ENCODE measurements around the gene SIT1. TPM values are rescaled to one million over a fixed set of nuclear protein-coding genes. Genes with fewer than 3 reads are reported as not detected.
A peak's percentile ranks its signal among the peaks of the same experiment; 100 is the strongest.

Gene SIT1
- total and polyA plus RNA-seq, 5 donors from 2014 or later = 76.9 to 346 (median 287) TPM

DNA sequence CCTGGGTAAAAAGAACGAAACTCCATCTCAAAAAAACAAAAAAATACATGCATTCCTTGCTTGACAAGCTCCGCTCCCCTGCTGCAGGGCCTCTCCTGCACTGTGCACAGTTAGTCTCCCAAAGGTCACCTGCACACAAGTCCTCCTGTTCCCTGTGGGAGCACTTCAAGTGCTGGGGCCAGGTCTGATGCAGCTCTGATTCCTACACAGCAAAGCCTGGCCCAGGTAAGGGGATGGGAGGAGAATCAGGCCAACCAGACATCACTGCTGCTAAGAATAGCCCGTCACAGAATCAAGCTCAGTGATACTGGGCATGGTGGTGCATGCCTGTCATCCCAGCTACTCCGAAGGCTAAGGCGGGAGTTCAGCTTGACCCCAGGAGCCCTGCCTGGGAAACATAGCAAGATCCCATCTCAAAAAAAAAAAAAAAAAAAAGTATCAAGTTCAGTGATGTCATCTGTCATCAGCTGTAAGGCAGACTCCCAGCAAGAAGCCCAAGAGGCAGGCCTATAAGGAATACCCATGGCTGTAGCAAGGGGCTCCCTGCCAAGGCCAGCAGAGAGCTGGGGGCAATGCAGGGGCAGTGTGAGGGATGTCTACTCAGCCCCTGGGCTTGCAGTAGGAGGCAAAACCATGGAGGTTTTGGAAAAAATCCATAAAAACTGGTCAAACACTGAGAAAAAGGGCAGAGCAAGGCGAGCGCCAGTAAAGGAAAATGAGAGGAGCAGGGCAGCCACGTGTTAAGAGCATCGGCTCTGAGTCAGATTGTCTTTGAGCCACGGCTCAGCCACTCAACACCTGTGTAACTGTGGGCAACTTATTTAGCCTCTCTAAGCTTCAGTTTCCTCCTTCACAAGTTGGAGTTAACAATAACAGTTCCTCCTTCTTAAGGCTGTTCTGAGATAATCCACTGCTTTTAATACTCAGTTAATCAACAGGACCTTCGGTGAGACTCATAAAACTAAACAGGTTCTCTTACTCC lies 35.8 kb upstream of the SIT1 start:
- no peaks in the 10 kb centered on the region for H3K9me3 ChIP-seq (ENCODE audit: control insufficient read depth in 2 of 2, low read length in 2 of 2)
- H3K27me3 Mint-ChIP-seq = no peaks in the 10 kb centered on the region
- H3K4me1 Mint-ChIP-seq = peaks cover 2 to 19% (median 7%) of the 10 kb centered on the region in 4 donors
- H3K27me3 ChIP-seq (ENCODE audit: control insufficient read depth, insufficient read depth, low read length) = no peaks in the 10 kb centered on the region
- H3K4me3 Mint-ChIP-seq = peak overlapping the region in 1 of 4 donors; percentile 15
- H3K27ac ChIP-seq (ENCODE audit: insufficient read depth, low read length, poor library complexity, severe bottlenecking) = no peak overlapping the region
- no peak for ATAC-seq (ENCODE audit: low read depth in 2 of 2)
- DNase-seq = no peak
- H3K4me1 ChIP-seq (ENCODE audit: control insufficient read depth, insufficient read depth, low read length, poor library complexity, severe bottlenecking) = peaks cover 15% of the 10 kb centered on the region
- H3K4me3 ChIP-seq (ENCODE audit: low read depth, low read length) = no peak overlapping the region
- H3K36me3 Mint-ChIP-seq = no peaks in the 10 kb centered on the region
- no peak overlapping the region for H3K27ac Mint-ChIP-seq
- H3K36me3 ChIP-seq (ENCODE audit: control insufficient read depth, insufficient read depth, low read length) = no peaks in the 10 kb centered on the region
- no peaks in the 10 kb centered on the region for H3K9me3 Mint-ChIP-seq

DNA sequence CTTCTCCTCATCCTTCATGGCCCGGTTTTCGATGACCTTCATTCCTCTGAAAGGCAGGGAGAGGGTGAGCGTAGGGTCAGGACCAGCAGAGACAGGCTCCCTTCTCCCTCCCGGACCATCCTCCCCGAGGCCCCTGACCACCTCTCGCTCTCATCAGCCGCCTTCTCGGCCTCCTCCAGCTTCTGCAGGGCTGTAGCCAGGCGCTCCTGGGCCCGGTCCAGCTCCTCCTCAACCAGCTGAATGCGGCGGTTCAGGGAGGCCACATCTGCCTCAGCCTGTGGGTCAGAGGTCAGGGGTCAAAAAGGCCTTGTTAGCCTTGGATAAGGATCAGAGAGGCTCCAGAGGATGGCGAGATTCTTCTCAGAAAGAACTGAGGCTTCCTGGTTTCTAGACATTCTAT lies 34.8 kb upstream of the SIT1 start:
- peaks cover 6% of the 10 kb centered on the region for H3K4me1 ChIP-seq (ENCODE audit: control insufficient read depth, insufficient read depth, low read length, poor library complexity, severe bottlenecking)
- DNase-seq (no peak), ATAC-seq (ENCODE audit: low read depth in 2 of 2) (no peak)
- no peak overlapping the region for H3K27ac Mint-ChIP-seq
- no peaks in the 10 kb centered on the region for H3K36me3 Mint-ChIP-seq
- no peak overlapping the region for H3K27ac ChIP-seq (ENCODE audit: insufficient read depth, low read length, poor library complexity, severe bottlenecking)
- H3K9me3 Mint-ChIP-seq = no peaks in the 10 kb centered on the region
- no peaks in the 10 kb centered on the region for H3K36me3 ChIP-seq (ENCODE audit: control insufficient read depth, insufficient read depth, low read length)
- H3K4me1 Mint-ChIP-seq = peaks cover 0 to 13% (median 6%) of the 10 kb centered on the region in 4 donors
- H3K27me3 ChIP-seq (ENCODE audit: control insufficient read depth, insufficient read depth, low read length) = no peaks in the 10 kb centered on the region
- no peaks in the 10 kb centered on the region for H3K27me3 Mint-ChIP-seq
- H3K9me3 ChIP-seq (ENCODE audit: control insufficient read depth in 2 of 2, low read length in 2 of 2) = no peaks in the 10 kb centered on the region
- no peak overlapping the region for H3K4me3 ChIP-seq (ENCODE audit: low read depth, low read length)
- no peak overlapping the region for H3K4me3 Mint-ChIP-seq

DNA sequence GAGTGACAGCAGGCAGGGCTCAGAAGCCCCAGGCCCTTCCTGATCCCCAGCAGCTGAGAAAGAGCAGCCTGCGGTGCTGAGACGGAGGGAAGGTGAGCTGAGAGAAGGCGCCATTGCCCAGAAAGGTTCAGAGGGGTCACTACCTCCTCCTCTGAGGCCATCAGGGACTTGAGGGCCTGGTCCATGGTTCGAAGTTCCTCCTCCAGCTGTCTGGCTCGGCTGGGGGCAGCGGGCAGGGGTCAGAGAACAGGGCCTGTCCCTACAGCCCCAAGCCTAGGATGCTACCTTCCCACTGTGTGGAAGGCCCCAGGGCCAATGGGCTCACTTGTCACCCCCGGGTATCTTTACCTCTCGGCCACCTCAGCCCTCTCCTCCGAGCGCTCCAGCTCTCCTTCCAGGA lies 34.2 kb upstream of the SIT1 start:
- no peak overlapping the region for H3K4me3 Mint-ChIP-seq
- ATAC-seq (ENCODE audit: low read depth in 2 of 2) (no peak), DNase-seq (no peak)
- peaks cover 2% of the 10 kb centered on the region for H3K4me1 ChIP-seq (ENCODE audit: control insufficient read depth, insufficient read depth, low read length, poor library complexity, severe bottlenecking)
- no peak overlapping the region for H3K4me3 ChIP-seq (ENCODE audit: low read depth, low read length)
- H3K27me3 ChIP-seq (ENCODE audit: control insufficient read depth, insufficient read depth, low read length) = no peaks in the 10 kb centered on the region
- H3K9me3 ChIP-seq (ENCODE audit: control insufficient read depth in 2 of 2, low read length in 2 of 2) = no peaks in the 10 kb centered on the region
- no peaks in the 10 kb centered on the region for H3K9me3 Mint-ChIP-seq
- H3K27me3 Mint-ChIP-seq = no peaks in the 10 kb centered on the region
- H3K27ac ChIP-seq (ENCODE audit: insufficient read depth, low read length, poor library complexity, severe bottlenecking) = no peak overlapping the region
- peaks cover 0 to 13% (median 6%) of the 10 kb centered on the region in 4 donors for H3K4me1 Mint-ChIP-seq
- H3K36me3 ChIP-seq (ENCODE audit: control insufficient read depth, insufficient read depth, low read length) = no peaks in the 10 kb centered on the region
- H3K36me3 Mint-ChIP-seq = no peaks in the 10 kb centered on the region
- H3K27ac Mint-ChIP-seq = no peak overlapping the region

GRCh38 chr9:35683323-35683722 lies 32.6 kb upstream of the SIT1 start:
- no peaks in the 10 kb centered on the region for H3K36me3 ChIP-seq (ENCODE audit: control insufficient read depth, insufficient read depth, low read length)
- no peak overlapping the region for H3K4me3 Mint-ChIP-seq
- peaks cover 0 to 5% (median under 1%) of the 10 kb centered on the region in 4 donors for H3K4me1 Mint-ChIP-seq
- ATAC-seq (ENCODE audit: low read depth in 2 of 2) (no peak), DNase-seq (no peak)
- H3K4me3 ChIP-seq (ENCODE audit: low read depth, low read length) = no peak overlapping the region
- no peaks in the 10 kb centered on the region for H3K4me1 ChIP-seq (ENCODE audit: control insufficient read depth, insufficient read depth, low read length, poor library complexity, severe bottlenecking)
- no peaks in the 10 kb centered on the region for H3K27me3 ChIP-seq (ENCODE audit: control insufficient read depth, insufficient read depth, low read length)
- H3K36me3 Mint-ChIP-seq = no peaks in the 10 kb centered on the region
- no peaks in the 10 kb centered on the region for H3K9me3 ChIP-seq (ENCODE audit: control insufficient read depth in 2 of 2, low read length in 2 of 2)
- no peaks in the 10 kb centered on the region for H3K27me3 Mint-ChIP-seq
- H3K27ac ChIP-seq (ENCODE audit: insufficient read depth, low read length, poor library complexity, severe bottlenecking) = no peak overlapping the region
- no peaks in the 10 kb centered on the region for H3K9me3 Mint-ChIP-seq
- H3K27ac Mint-ChIP-seq = peak overlapping the region in 1 of 3 donors; percentile 25

DNA sequence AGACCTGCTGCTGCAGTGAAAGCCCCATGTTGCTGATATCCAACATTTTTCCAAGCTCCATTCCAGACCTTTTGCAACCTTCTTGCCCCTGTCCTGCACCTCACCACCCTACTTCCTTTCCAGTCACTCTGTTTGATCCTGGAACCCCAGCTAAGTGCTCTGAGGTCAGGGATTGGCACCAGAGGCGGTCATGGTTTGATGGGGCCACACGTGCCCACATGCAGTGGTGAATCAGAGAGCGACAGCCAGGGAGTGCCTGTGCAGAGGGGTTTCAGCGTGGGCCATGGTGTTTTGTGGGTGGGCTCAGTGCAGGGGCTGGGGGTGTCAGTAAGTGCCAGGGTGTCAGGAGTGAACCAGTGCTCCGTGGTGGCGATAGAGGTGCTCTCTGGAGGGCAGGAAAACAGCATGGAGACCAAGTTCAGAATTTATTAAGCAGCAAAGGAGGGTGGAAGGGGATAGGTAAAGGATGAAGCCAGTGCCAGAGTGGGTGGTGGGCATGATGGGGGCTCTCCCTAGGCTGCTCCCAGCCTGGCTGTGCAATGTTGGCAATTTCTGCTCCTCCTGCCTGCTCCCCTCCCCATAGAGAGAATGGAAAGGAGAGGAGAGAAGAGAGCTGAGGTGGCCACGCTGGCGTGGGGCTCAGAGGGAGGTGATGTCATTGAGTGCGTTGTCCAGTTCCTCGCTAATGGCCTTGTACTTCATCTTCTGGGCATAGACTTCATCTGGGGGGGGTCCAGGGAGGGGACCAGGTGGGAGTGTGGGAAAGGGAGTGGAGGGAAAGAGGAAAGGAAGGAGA lies 32.0 kb upstream of the SIT1 start:
- no peaks in the 10 kb centered on the region for H3K4me1 ChIP-seq (ENCODE audit: control insufficient read depth, insufficient read depth, low read length, poor library complexity, severe bottlenecking)
- H3K9me3 ChIP-seq (ENCODE audit: control insufficient read depth in 2 of 2, low read length in 2 of 2) = no peaks in the 10 kb centered on the region
- H3K36me3 Mint-ChIP-seq = no peaks in the 10 kb centered on the region
- ATAC-seq (ENCODE audit: low read depth in 2 of 2) = no peak
- no peak overlapping the region for H3K27ac ChIP-seq (ENCODE audit: insufficient read depth, low read length, poor library complexity, severe bottlenecking)
- H3K27me3 ChIP-seq (ENCODE audit: control insufficient read depth, insufficient read depth, low read length) = no peaks in the 10 kb centered on the region
- H3K4me3 Mint-ChIP-seq = peak overlapping the region in 1 of 4 donors; percentile 70
- DNase-seq = no peak
- peaks cover 0 to 3% (median under 1%) of the 10 kb centered on the region in 4 donors for H3K4me1 Mint-ChIP-seq
- no peak overlapping the region for H3K4me3 ChIP-seq (ENCODE audit: low read depth, low read length)
- H3K36me3 ChIP-seq (ENCODE audit: control insufficient read depth, insufficient read depth, low read length) = no peaks in the 10 kb centered on the region
- no peaks in the 10 kb centered on the region for H3K9me3 Mint-ChIP-seq
- peak overlapping the region in 2 of 3 donors; percentile 25 to 82 for H3K27ac Mint-ChIP-seq
- H3K27me3 Mint-ChIP-seq = no peaks in the 10 kb centered on the region

- H3K36me3 Mint-ChIP-seq = no peaks in the 10 kb centered on the region
- H3K4me1 Mint-ChIP-seq = peaks cover 0 to 2% (median 0%) of the 10 kb centered on the region in 4 donors
- DNase-seq = no peak
- no peaks in the 10 kb centered on the region for H3K9me3 Mint-ChIP-seq
- H3K27ac Mint-ChIP-seq = no peak overlapping the region
- no peak overlapping the region for H3K4me3 ChIP-seq (ENCODE audit: low read depth, low read length)
- no peaks in the 10 kb centered on the region for H3K4me1 ChIP-seq (ENCODE audit: control insufficient read depth, insufficient read depth, low read length, poor library complexity, severe bottlenecking)
- H3K9me3 ChIP-seq (ENCODE audit: control insufficient read depth in 2 of 2, low read length in 2 of 2) = no peaks in the 10 kb centered on the region
- H3K27ac ChIP-seq (ENCODE audit: insufficient read depth, low read length, poor library complexity, severe bottlenecking) = no peak overlapping the region
- H3K27me3 Mint-ChIP-seq = peaks cover 6% of the 10 kb centered on the region
- H3K36me3 ChIP-seq (ENCODE audit: control insufficient read depth, insufficient read depth, low read length) = no peaks in the 10 kb centered on the region
- no peak for ATAC-seq (ENCODE audit: low read depth in 2 of 2)
- no peak overlapping the region for H3K4me3 Mint-ChIP-seq
- no peaks in the 10 kb centered on the region for H3K27me3 ChIP-seq (ENCODE audit: control insufficient read depth, insufficient read depth, low read length)
Measured at GRCh38 chr9:35682051-35682450, 31.3 kb upstream of the SIT1 start.

GRCh38 chr9:35681341-35682002 lies 30.7 kb upstream of the SIT1 start:
- ATAC-seq (ENCODE audit: low read depth in 2 of 2) = no peak
- no peaks in the 10 kb centered on the region for H3K9me3 Mint-ChIP-seq
- no peak overlapping the region for H3K4me3 Mint-ChIP-seq

More at GRCh38 chr9:35681341-35682002, 30.7 kb upstream of the SIT1 start:
- Mint-ChIP-seq H3K27me3 (peaks cover 12% of the 10 kb centered on the region), H3K36me3 (no peaks in the 10 kb centered on the region), H3K27ac (peak overlapping the region in 1 of 3 donors; percentile 74), H3K4me1 (peaks cover 0 to 2% (median under 1%) of the 10 kb centered on the region in 4 donors)
- H3K27me3 ChIP-seq (ENCODE audit: control insufficient read depth, insufficient read depth, low read length) = no peaks in the 10 kb centered on the region
- no peak overlapping the region for H3K4me3 ChIP-seq (ENCODE audit: low read depth, low read length)
- H3K9me3 ChIP-seq (ENCODE audit: control insufficient read depth in 2 of 2, low read length in 2 of 2) = no peaks in the 10 kb centered on the region
- no peaks in the 10 kb centered on the region for H3K4me1 ChIP-seq (ENCODE audit: control insufficient read depth, insufficient read depth, low read length, poor library complexity, severe bottlenecking)
- no peak overlapping the region for H3K27ac ChIP-seq (ENCODE audit: insufficient read depth, low read length, poor library complexity, severe bottlenecking)
- no peaks in the 10 kb centered on the region for H3K36me3 ChIP-seq (ENCODE audit: control insufficient read depth, insufficient read depth, low read length)
- DNase-seq = no peak
